Gastroesophageal sphincter (tissue), 3 donors: ENCODE data around the gene SCAANT1.

Experiments
- EP300 ChIP-seq: sonication (generic); formaldehyde crosslinking; IDR thresholded peaks from one replicate; pipeline ENCODE4 v1.6.1; 2017; ENCODE audit warnings: antibody characterized with exemption, mild to moderate bottlenecking
- POLR2A ChIP-seq, 2 donors: fragments of 450-650 bp; IDR thresholded peaks; one replicate each; pipeline ENCODE4 v1.6.1; 2017; ENCODE audit warnings: antibody characterized with exemption in 2 of 2, mild to moderate bottlenecking in 2 of 2, moderate library complexity in 1 of 2
- POLR2AphosphoS5 ChIP-seq: sonication (generic); formaldehyde crosslinking; IDR thresholded peaks from one replicate; pipeline ENCODE4 v1.6.1; 2017; ENCODE audit warnings: antibody characterized with exemption
- TF ChIP-seq, protein P1 (sequence below), 4 experiments: fragments of 200-600 bp in 2 of 4; fragments of 450-650 bp in 2 of 4; sonication (generic) in 1 of 4; IDR thresholded peaks; one replicate each; pipeline ENCODE4 v1.5.1; 2017 to 2019; ENCODE audit warnings: antibody characterized with exemption in 4 of 4, mild to moderate bottlenecking in 2 of 4, moderate library complexity in 2 of 4

DNA sequence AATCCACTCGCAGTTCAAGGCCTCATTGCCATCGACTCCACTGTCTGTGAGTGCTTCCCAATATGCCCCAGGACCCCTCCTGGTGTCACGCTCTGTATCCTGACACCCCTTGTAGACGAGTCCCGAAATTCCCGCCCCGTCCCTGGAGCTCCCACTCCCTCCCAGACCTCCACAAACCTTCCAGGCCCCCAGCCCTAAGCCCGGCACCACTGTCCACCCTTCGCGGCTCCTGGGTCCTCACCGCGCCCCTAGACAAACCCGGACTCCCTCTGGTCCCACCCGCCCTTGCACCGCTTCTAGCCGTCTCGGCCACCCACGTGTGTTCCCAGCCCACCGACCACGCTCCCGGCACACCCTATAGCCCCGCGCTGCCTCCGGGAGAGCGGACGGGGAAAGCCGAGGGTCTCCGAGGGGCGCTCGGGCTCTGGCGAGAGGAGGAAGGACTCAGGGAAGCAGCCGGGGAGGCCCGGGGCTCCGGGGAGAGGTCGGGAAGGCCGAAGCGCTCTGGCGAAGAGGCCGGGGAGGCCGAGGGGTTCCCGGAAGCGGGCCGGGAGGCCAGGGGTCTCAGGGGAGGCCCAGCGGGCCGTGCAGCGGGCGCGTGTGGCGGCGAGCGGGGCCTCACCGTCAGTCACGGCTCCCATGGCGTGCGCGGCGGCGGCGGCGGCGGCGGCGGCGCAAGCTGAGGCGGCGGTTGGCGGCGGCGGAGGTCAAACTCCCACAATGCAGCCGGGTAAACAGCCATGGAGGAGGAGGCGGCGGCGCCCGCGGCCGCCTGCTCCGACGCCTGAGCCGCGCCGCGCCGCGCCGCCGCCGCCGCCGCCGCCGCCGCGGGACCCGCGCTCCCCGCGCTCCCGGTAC lies 48.8 kb downstream of the SCAANT1 start, which contains the start of the genes ATXN7 and THOC7:
- TF ChIP-seq, protein P1, sequence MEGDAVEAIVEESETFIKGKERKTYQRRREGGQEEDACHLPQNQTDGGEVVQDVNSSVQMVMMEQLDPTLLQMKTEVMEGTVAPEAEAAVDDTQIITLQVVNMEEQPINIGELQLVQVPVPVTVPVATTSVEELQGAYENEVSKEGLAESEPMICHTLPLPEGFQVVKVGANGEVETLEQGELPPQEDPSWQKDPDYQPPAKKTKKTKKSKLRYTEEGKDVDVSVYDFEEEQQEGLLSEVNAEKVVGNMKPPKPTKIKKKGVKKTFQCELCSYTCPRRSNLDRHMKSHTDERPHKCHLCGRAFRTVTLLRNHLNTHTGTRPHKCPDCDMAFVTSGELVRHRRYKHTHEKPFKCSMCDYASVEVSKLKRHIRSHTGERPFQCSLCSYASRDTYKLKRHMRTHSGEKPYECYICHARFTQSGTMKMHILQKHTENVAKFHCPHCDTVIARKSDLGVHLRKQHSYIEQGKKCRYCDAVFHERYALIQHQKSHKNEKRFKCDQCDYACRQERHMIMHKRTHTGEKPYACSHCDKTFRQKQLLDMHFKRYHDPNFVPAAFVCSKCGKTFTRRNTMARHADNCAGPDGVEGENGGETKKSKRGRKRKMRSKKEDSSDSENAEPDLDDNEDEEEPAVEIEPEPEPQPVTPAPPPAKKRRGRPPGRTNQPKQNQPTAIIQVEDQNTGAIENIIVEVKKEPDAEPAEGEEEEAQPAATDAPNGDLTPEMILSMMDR (IDR thresholded peaks at IDR 0.05): no peak
- TF ChIP-seq POLR2AphosphoS5 (no peak), POLR2A (IDR thresholded peaks at IDR 0.05) (peak; percentile 19 to 24), EP300 (no peak)
